Keratinocyte (primary cell): Measurements from ENCODE around the gene FEN1. TPM values are rescaled to one million over a fixed set of nuclear protein-coding genes. Genes with fewer than 3 reads are reported as not detected.
A peak's percentile ranks its signal among the peaks of the same experiment; 100 is the strongest.

Source experiments
- DNase-seq: peaks from one replicate; pipeline ENCODE4 v3.0.0-alpha.2; 2011; ENCODE audit warnings: low read depth, missing footprints, low spot score
- FAIRE-seq: peaks from 2 replicates; lab custom pipeline; 2011; peaks lifted over from hg19 to GRCh38; lab: Jason Lieb, UNC
- H2AFZ ChIP-seq: 2 replicates; pipeline ENCODE4 v1.6.0; 2012; ENCODE audit warnings: low read length, control low read depth, inconsistent platforms; ENCODE audit not compliant: control insufficient read depth
- H3K27ac ChIP-seq: 2 replicates; pipeline ENCODE4 v1.5.1; 2011; ENCODE audit warnings: low read length; ENCODE audit not compliant: control insufficient read depth, insufficient read depth
- H3K27me3 ChIP-seq: 3 replicates; pipeline ENCODE4 v1.6.0; 2011; ENCODE audit warnings: low read length; ENCODE audit not compliant: control insufficient read depth, insufficient read depth; ENCODE audit errors: extremely low read depth
- H3K36me3 ChIP-seq, 2 experiments: 2 replicates in 1 of 2; 3 replicates in 1 of 2; pipeline ENCODE4 v1.5.1; 2011; ENCODE audit warnings: low read length in 2 of 2, mild to moderate bottlenecking in 1 of 2; ENCODE audit not compliant: control insufficient read depth in 2 of 2, insufficient read depth in 2 of 2; ENCODE audit errors: extremely low read depth in 1 of 2
- H3K4me1 ChIP-seq: 3 replicates; pipeline ENCODE4 v1.5.1; 2011; ENCODE audit warnings: low read length; ENCODE audit not compliant: control insufficient read depth, insufficient read depth; ENCODE audit errors: extremely low read depth
- H3K4me2 ChIP-seq: 3 replicates; pipeline ENCODE4 v1.6.0; 2011; ENCODE audit warnings: low read depth, low read length; ENCODE audit not compliant: control insufficient read depth, insufficient read depth; ENCODE audit errors: extremely low read depth
- H3K4me3 ChIP-seq, 3 experiments: fragments of 200-600 bp in 1 of 3; sonication (generic) in 1 of 3; 2 replicates in 2 of 3; 3 replicates in 1 of 3; pipeline ENCODE4 v1.5.1; 2011 to 2016; ENCODE audit warnings: low read length in 3 of 3, mild to moderate bottlenecking in 3 of 3, control low read depth in 2 of 3, inconsistent platforms in 1 of 3, low read depth in 1 of 3, mixed read lengths in 1 of 3, mixed run types in 1 of 3, moderate library complexity in 1 of 3; ENCODE audit not compliant: control insufficient read depth in 2 of 3, insufficient read depth in 2 of 3; ENCODE audit errors: extremely low read depth in 1 of 3
- H3K79me2 ChIP-seq: 2 replicates; pipeline ENCODE4 v1.6.0; 2012; ENCODE audit warnings: low read length; ENCODE audit not compliant: control insufficient read depth, insufficient read depth
- H3K9ac ChIP-seq: 3 replicates; pipeline ENCODE4 v1.6.0; 2011; ENCODE audit warnings: low read length; ENCODE audit not compliant: control insufficient read depth, insufficient read depth; ENCODE audit errors: extremely low read depth
- H3K9me1 ChIP-seq: 3 replicates; pipeline ENCODE4 v1.6.0; 2011; ENCODE audit warnings: low read length; ENCODE audit not compliant: control insufficient read depth, insufficient read depth; ENCODE audit errors: extremely low read depth
- H3K9me3 ChIP-seq: 2 replicates; pipeline ENCODE4 v1.5.1; 2012; ENCODE audit warnings: low read depth, low read length; ENCODE audit not compliant: control insufficient read depth
- H4K20me1 ChIP-seq: 3 replicates; pipeline ENCODE4 v1.6.0; 2011; ENCODE audit warnings: low read length; ENCODE audit not compliant: control insufficient read depth, insufficient read depth; ENCODE audit errors: extremely low read depth
- CTCF ChIP-seq, 3 experiments: IDR thresholded peaks in 1 of 3; conservative IDR thresholded peaks in 1 of 3; optimal IDR thresholded peaks in 1 of 3; 2 replicates in 2 of 3; 3 replicates in 1 of 3; pipeline versions ENCODE3 to v1.5.1; 2011; ENCODE audit warnings: low read length in 3 of 3, mild to moderate bottlenecking in 3 of 3, moderate library complexity in 2 of 3, control low read depth in 1 of 3, inconsistent platforms in 1 of 3; ENCODE audit not compliant: insufficient read depth in 2 of 3; ENCODE audit errors: extremely low read depth in 1 of 3
- EZH2 ChIP-seq: IDR thresholded peaks from one replicate; pipeline ENCODE4 v1.6.1; 2012; ENCODE audit warnings: inconsistent platforms, mild to moderate bottlenecking, low read length, moderate library complexity
- dilution Hi-C: fragments of 300-500 bp; cut with MboI; formaldehyde crosslinking; loops from one replicate; pipeline ENCODE4 v1.7.0; 2020; ENCODE audit warnings: low sequenced_read_pairs; ENCODE audit not compliant: extremely low pct_ligation_motif_present
- polyA plus RNA-seq, 5 experiments: library from polyadenylated mRNA; depleted of rRNA in 3 of 5; stranded (reverse) in 3 of 5; stranded (forward) in 1 of 5; unstranded in 1 of 5; fragments of >200 nt; gene quantifications; 1 replicate in 1 of 5; 2 replicates in 3 of 5; 3 replicates in 1 of 5; pipeline versions ENCODE4 v1.2.1 to v1.2.3, GENCODE V29; 2011 to 2012; ENCODE audit warnings: missing spikeins in 2 of 5, low read depth in 1 of 5, low replicate concordance in 1 of 5

Gene FEN1
- polyA plus RNA-seq, 1 donor (not counting 4 experiments of a cell fraction or from before 2014, with no cell fraction given), result 26.7 TPM

DNA sequence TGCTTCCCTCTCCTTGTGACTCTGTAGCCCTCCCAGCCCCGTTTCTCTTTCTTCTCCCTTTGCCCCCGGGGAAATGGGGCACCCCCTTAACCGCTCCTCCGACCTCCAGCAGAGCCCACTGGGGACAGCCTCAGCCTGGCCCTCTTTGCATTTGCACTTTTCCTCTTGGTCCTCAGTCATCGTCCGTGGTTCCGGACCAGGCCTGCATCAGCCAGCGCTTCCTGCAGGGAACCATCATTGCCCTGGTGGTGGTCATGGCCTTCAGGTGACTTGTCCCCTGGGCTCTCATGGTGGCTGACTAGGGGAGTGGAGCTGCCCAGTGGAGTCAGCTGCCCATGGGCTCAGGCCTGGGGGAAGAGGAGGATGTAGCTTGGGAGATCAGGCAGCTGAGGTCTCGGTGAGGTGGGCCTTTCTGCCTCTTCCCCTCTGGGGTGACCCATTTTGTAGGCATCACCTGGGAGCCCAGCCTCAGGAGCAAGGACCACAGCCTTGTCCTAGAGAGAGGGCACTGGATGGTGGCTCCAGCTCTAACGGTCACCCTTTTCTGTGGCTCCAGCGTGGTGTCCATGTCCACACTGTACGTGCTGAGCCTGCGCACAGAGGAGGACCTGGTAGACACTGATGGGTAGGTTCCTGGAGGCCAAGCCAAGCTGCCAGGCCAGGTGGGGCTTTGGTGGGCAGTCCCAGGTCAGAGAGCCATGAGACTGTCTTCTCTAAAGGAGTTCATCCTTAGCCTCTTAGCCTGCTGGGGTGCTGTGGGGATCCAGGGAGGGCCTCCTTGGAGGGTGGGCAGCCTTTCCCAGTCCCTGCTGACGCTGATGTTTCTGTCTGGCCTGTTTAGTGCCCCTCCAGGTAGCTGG is 12.8 kb upstream of the FEN1 start:
- FAIRE-seq (no peak), DNase-seq (no peak)
- no peaks in the 10 kb centered on the region for H3K79me2 ChIP-seq
- TF ChIP-seq EZH2 (no peak), CTCF (optimal IDR thresholded peaks at IDR 0.05 in 1 of 3, IDR thresholded peaks at IDR 0.05 in 1 of 3, conservative IDR thresholded peaks at IDR 0.05 in 1 of 3; ENCODE audit: extremely low read depth in 1 of 3, insufficient read depth in 2 of 3, low read length in 3 of 3) (no peak)
- H3K36me3 ChIP-seq, result peaks cover 0 to 1% of the 10 kb centered on the region in 2 experiments
- peaks cover 11% of the 10 kb centered on the region for H3K4me1 ChIP-seq
- no peak overlapping the region for H2AFZ ChIP-seq
- no peaks in the 10 kb centered on the region for H3K9me3 ChIP-seq
- H3K27ac ChIP-seq, result no peak overlapping the region
- no peak overlapping the region for H3K9ac ChIP-seq
- H3K4me2 ChIP-seq, result no peak overlapping the region
- dilution Hi-C loops, result no loop called here
- no peaks in the 10 kb centered on the region for H4K20me1 ChIP-seq
- H3K4me3 ChIP-seq, result no peak overlapping the region
- H3K27me3 ChIP-seq, result peaks cover 11% of the 10 kb centered on the region
- no peaks in the 10 kb centered on the region for H3K9me1 ChIP-seq

DNA sequence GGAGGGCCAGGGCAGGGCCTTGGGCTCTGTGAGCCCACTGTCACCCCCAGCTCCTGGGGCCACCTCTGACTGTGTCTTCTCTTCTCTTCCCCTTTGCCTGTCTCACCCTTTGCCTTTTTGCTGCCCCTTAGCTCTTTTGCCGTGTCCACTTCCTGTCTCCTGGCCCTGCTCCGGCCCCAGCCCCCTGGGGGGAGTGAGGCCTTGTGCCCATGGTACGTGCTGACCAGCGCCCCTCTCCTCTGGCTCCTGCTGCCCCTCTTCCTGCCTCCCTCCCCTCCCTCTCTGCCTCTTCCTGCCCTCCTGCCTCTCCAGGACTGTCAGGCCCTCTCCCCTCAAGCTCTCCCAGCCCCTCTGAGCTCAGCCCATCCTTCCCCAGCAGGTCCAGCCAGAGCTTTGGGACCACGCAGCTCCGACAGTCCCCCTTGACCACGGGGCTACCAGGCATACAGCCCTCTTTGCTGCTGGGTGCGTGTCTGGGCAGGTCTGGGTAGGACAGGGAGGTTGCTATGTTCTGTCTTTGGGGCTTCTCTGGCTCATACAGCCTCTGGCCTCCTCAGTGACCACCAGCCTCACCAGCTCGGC is 12.0 kb upstream of the FEN1 start:
- dilution Hi-C loops, result no loop called here
- Histone ChIP-seq H3K79me2 (no peaks in the 10 kb centered on the region), H4K20me1 (no peaks in the 10 kb centered on the region)

More for the DNA sequence above, 12.0 kb upstream of the FEN1 start:
- Histone ChIP-seq H3K27ac (no peak overlapping the region), H3K4me3 (no peak overlapping the region), H3K4me1 (peaks cover 11% of the 10 kb centered on the region), H2AFZ (no peak overlapping the region), H3K4me2 (peak overlapping the region; percentile 8), H3K27me3 (peaks cover 11% of the 10 kb centered on the region), H3K9me3 (no peaks in the 10 kb centered on the region), H3K36me3 (peaks cover 0 to 8% of the 10 kb centered on the region in 2 experiments), H3K9ac (no peak overlapping the region), H3K9me1 (no peaks in the 10 kb centered on the region)
- TF ChIP-seq CTCF (optimal IDR thresholded peaks at IDR 0.05 in 1 of 3, IDR thresholded peaks at IDR 0.05 in 1 of 3, conservative IDR thresholded peaks at IDR 0.05 in 1 of 3; ENCODE audit: extremely low read depth in 1 of 3, insufficient read depth in 2 of 3, low read length in 3 of 3) (no peak), EZH2 (no peak)
- FAIRE-seq (no peak), DNase-seq (no peak)
